ENCODE results near the gene SETD1B. TPM values are rescaled to one million over a fixed set of nuclear protein-coding genes. Genes with fewer than 3 reads are reported as not detected.

SETD1B gene
- total RNA-seq, 1 experiment from 2014 or later = 40.4 TPM

GRCh38 chr12:121816925-121817647, 13.3 kb downstream of the SETD1B start:
- Histone ChIP-seq H4K8ac (replicated peaks; ENCODE audit: insufficient read length, low read depth, low read length) (no peak overlapping the region), H3K23me2 (ENCODE audit: insufficient read length, low read depth, low read length, poor library complexity, severe bottlenecking) (no peaks in the 10 kb centered on the region), H3K27me3 (ENCODE audit: insufficient read depth, low read length) (no peaks in the 10 kb centered on the region), H3T11ph (ENCODE audit: low read length) (no peak overlapping the region), H2AFZ (ENCODE audit: low read length) (no peak overlapping the region), H4K91ac (ENCODE audit: insufficient read length, low read depth, low read length) (no peak overlapping the region), H3K18ac (ENCODE audit: insufficient read length, low read depth, low read length) (no peak overlapping the region), H3K79me1 (ENCODE audit: insufficient read depth, low read depth, low read length, poor library complexity, severe bottlenecking) (peaks cover 2% of the 10 kb centered on the region), H4K20me1 (ENCODE audit: control insufficient read depth, insufficient read depth, insufficient read length) (no peaks in the 10 kb centered on the region), H3K56ac (ENCODE audit: insufficient read length, low read depth, low read length) (no peak overlapping the region), H2BK12ac (ENCODE audit: insufficient read length, low read depth, low read length) (no peak overlapping the region), H3K4ac (ENCODE audit: low read depth, low read length) (no peak overlapping the region), H3K4me1 (ENCODE audit: insufficient read depth, low read length) (no peaks in the 10 kb centered on the region), H3K23ac (ENCODE audit: insufficient read length, low read depth, low read length) (no peak overlapping the region), H3K9ac (ENCODE audit: extremely low read depth, insufficient read length, low read length) (no peak overlapping the region), H3K14ac (ENCODE audit: insufficient read depth, low read length) (no peak overlapping the region), H2BK120ac (ENCODE audit: low read depth, low read length, poor library complexity, severe bottlenecking) (no peak overlapping the region), H3K27ac (ENCODE audit: insufficient read length, low read depth, low read length) (no peak overlapping the region), H2BK5ac (ENCODE audit: insufficient read length, low read length) (no peak overlapping the region), H2AK5ac (ENCODE audit: insufficient read length, low read length) (no peak overlapping the region), H2BK20ac (ENCODE audit: low read depth, low read length, poor library complexity, severe bottlenecking) (no peak overlapping the region), H2BK15ac (ENCODE audit: low read depth, low read length) (no peak overlapping the region), H3K79me2 (ENCODE audit: insufficient read depth, low read length) (peaks cover 3% of the 10 kb centered on the region; the same call in 1 of the 2 replicates), H3K4me2 (ENCODE audit: insufficient read depth, insufficient read length, low read length) (no peak overlapping the region), H3K9me3 (ENCODE audit: control insufficient read depth, low read depth, low read length) (no peaks in the 10 kb centered on the region), H4K5ac (ENCODE audit: insufficient read length, low read depth, low read length) (no peak overlapping the region)
- H3K36me3 Mint-ChIP-seq (ENCODE audit: insufficient read depth in 1 of 3, low read depth in 3 of 3) = peaks cover 20 to 73% (median 56%) of the 10 kb centered on the region in 3 experiments
- no peak for TF ChIP-seq CTCF (conservative IDR thresholded peaks at IDR 0.05)
- H3K4me1 Mint-ChIP-seq = peaks cover 12 to 17% of the 10 kb centered on the region in 2 experiments
- no CpG with 5 or more reads among the region's 47 CpGs for WGBS (ENCODE audit: extremely low coverage, insufficient read length, low lambda C conversion rate)
- no peaks in the 10 kb centered on the region for H3K27me3 Mint-ChIP-seq (ENCODE audit: low read depth)
- no peaks in the 10 kb centered on the region; a peak in 1 of 5 replicates for H3K9me3 Mint-ChIP-seq
- DNase-seq = no peak
- no peak overlapping the region for H3K4me3 Mint-ChIP-seq
- H3K27ac Mint-ChIP-seq = peak overlapping the region in 1 of 3 experiments; percentile 45; a peak in 1 of 7 replicates

Data from H9 (cell line).